GM21825 (cell line): ENCODE measurements around the gene FEZ2.
"Not testable (repeated sequence)": the region's sequence is repeated elsewhere in the genome, so short reads cannot be mapped to it uniquely, and the experiment has no call there.

ENCODE experiments used
- ATAC-seq: cut with Tn5 transposase; IDR thresholded peaks from one replicate; pipeline ENCODE4 v1.9.1; 2021; ENCODE audit warnings: mild to moderate bottlenecking, moderate library complexity; ENCODE audit not compliant: unreplicated experiment

The FEZ2 gene

GRCh38 chr2:36597532-36598377 is at the start of gene FEZ2:
FEZ2 (minus strand) TSS chr2:36598168; CDS start chr2:36598142, 26 bp downstream.
- ATAC-seq: peak; percentile 99

GRCh38 chr2:36634981-36635597 is 37.1 kb upstream of the FEZ2 start:
- ATAC-seq: no peak

- no peak for ATAC-seq
Measured at GRCh38 chr2:36633470-36634092, 35.6 kb upstream of the FEZ2 start.

GRCh38 chr2:36626756-36627155 is 28.8 kb upstream of the FEZ2 start:
- ATAC-seq: no peak

- no peak for ATAC-seq
Measured at GRCh38 chr2:36626071-36626470, 28.1 kb upstream of the FEZ2 start.

GRCh38 chr2:36625304-36625703 is 27.3 kb upstream of the FEZ2 start:
- ATAC-seq: no peak

- no peak for ATAC-seq
Measured at GRCh38 chr2:36620321-36620720, 22.4 kb upstream of the FEZ2 start.

- ATAC-seq: peak; percentile 98
Measured at GRCh38 chr2:36618381-36618780, 20.4 kb upstream of the FEZ2 start.

- no peak for ATAC-seq
Measured at GRCh38 chr2:36616947-36617346, 19.0 kb upstream of the FEZ2 start.

GRCh38 chr2:36615222-36615621 is 17.3 kb upstream of the FEZ2 start:
- ATAC-seq: no peak

- no peak for ATAC-seq
Measured at GRCh38 chr2:36613801-36614200, 15.8 kb upstream of the FEZ2 start.

GRCh38 chr2:36611316-36611990 is 13.5 kb upstream of the FEZ2 start:
- ATAC-seq: no peak

- ATAC-seq: no peak
Measured at GRCh38 chr2:36609507-36609906, 11.5 kb upstream of the FEZ2 start.

GRCh38 chr2:36607947-36608346 is 10.0 kb upstream of the FEZ2 start:
- ATAC-seq: no peak

GRCh38 chr2:36606925-36607324 is 9.0 kb upstream of the FEZ2 start:
- no peak for ATAC-seq

GRCh38 chr2:36605273-36605672 is 7.3 kb upstream of the FEZ2 start:
- no peak for ATAC-seq

- ATAC-seq: not testable (repeated sequence)
Measured at GRCh38 chr2:36603629-36604028, 5.7 kb upstream of the FEZ2 start.

- ATAC-seq: no peak
Measured at GRCh38 chr2:36597003-36597531, 901 bp downstream of the FEZ2 start.

GRCh38 chr2:36596397-36596796 is 1.6 kb downstream of the FEZ2 start:
- no peak for ATAC-seq

GRCh38 chr2:36594849-36595248 is 3.1 kb downstream of the FEZ2 start:
- ATAC-seq: no peak

GRCh38 chr2:36589230-36589630 is 8.7 kb downstream of the FEZ2 start:
- ATAC-seq: no peak
